Measurements from ENCODE around the gene COQ6. TPM values are rescaled to one million over a fixed set of nuclear protein-coding genes. Genes with fewer than 3 reads are reported as not detected.
"Not testable (repeated sequence)": the region's sequence is repeated elsewhere in the genome, so short reads cannot be mapped to it uniquely, and the experiment has no call there.

The COQ6 gene
- 10 to 100 TPM; 11.2 to 16.6 (median 16.1) TPM for polyA plus RNA-seq

GRCh38 chr14:73949752-73950734 is at the start of gene COQ6, which contains the start of gene FAM161B:
Gene COQ6 (plus strand): TSS chr14:73950302. CDS start chr14:73950333, 31 bp downstream.
Gene FAM161B (minus strand): TSS chr14:73950094. CDS start chr14:73950026, 68 bp downstream.
- Mint-ChIP-seq H3K36me3 (peaks cover 4 to 10% (median 4%) of the 10 kb centered on the region in 3 donors), H3K27me3 (ENCODE audit: low read depth in 3 of 3) (peaks cover 0 to 13% (median 5%) of the 10 kb centered on the region in 3 donors), H3K4me1 (peaks cover 24 to 40% of the 10 kb centered on the region in 2 donors), H3K4me3 (peak within 1 kb of the TSS; percentile 93 to 97 (median 95)), H3K9me3 (no peaks in the 10 kb centered on the region), H3K27ac (peak within 1 kb of the TSS; percentile 92 to 97 (median 95))
- DNase-seq, result peak; percentile 94 to 95 (median 94)

- no peak for DNase-seq
- H3K27me3 Mint-ChIP-seq (ENCODE audit: low read depth in 3 of 3), result no peaks in the 10 kb centered on the region
- H3K4me3 Mint-ChIP-seq, result no peak overlapping the region
- H3K4me1 Mint-ChIP-seq, result no peaks in the 10 kb centered on the region
- no peak overlapping the region for H3K27ac Mint-ChIP-seq
- peaks cover 10 to 29% (median 13%) of the 10 kb centered on the region in 3 donors for H3K36me3 Mint-ChIP-seq
- H3K9me3 Mint-ChIP-seq, result no peaks in the 10 kb centered on the region
Observed at GRCh38 chr14:73903028-73903427, 47.1 kb upstream of the COQ6 start.

GRCh38 chr14:73909681-73910080 is 40.4 kb upstream of the COQ6 start:
- peaks cover 63 to 74% (median 63%) of the 10 kb centered on the region in 3 donors for H3K36me3 Mint-ChIP-seq
- H3K4me1 Mint-ChIP-seq, result peaks cover 2 to 7% of the 10 kb centered on the region in 2 donors
- peak overlapping the region in 3 of 6 donors; percentile 0 to 64 (median 64) for H3K27ac Mint-ChIP-seq
- peaks cover 1 to 2% (median 1%) of the 10 kb centered on the region in 3 donors for H3K27me3 Mint-ChIP-seq (ENCODE audit: low read depth in 3 of 3)
- no peak overlapping the region for H3K4me3 Mint-ChIP-seq
- H3K9me3 Mint-ChIP-seq, result no peaks in the 10 kb centered on the region
- no peak for DNase-seq

GRCh38 chr14:73913256-73913655 is 36.8 kb upstream of the COQ6 start:
- Mint-ChIP-seq H3K4me3 (no peak overlapping the region), H3K27ac (no peak overlapping the region), H3K27me3 (ENCODE audit: low read depth in 3 of 3) (peaks cover 1 to 2% (median 1%) of the 10 kb centered on the region in 3 donors), H3K9me3 (no peaks in the 10 kb centered on the region), H3K4me1 (peaks cover 5 to 16% of the 10 kb centered on the region in 2 donors), H3K36me3 (peaks cover 49 to 56% (median 55%) of the 10 kb centered on the region in 3 donors)
- no peak for DNase-seq

- peaks cover 32 to 46% (median 40%) of the 10 kb centered on the region in 3 donors for H3K36me3 Mint-ChIP-seq
- peaks cover 0 to 2% (median 1%) of the 10 kb centered on the region in 3 donors for H3K27me3 Mint-ChIP-seq (ENCODE audit: low read depth in 3 of 3)
- DNase-seq, result no peak
- peaks cover 3 to 10% of the 10 kb centered on the region in 2 donors for H3K4me1 Mint-ChIP-seq
- H3K4me3 Mint-ChIP-seq, result no peak overlapping the region
- H3K27ac Mint-ChIP-seq, result peak overlapping the region in 4 of 6 donors; percentile 8 to 67 (median 22)
- H3K9me3 Mint-ChIP-seq, result no peaks in the 10 kb centered on the region
Observed at GRCh38 chr14:73916324-73916723, 33.8 kb upstream of the COQ6 start.

GRCh38 chr14:73919457-73919856 is 30.6 kb upstream of the COQ6 start:
- H3K4me1 Mint-ChIP-seq; H3K9me3 Mint-ChIP-seq; H3K4me3 Mint-ChIP-seq; DNase-seq; H3K27ac Mint-ChIP-seq; H3K27me3 Mint-ChIP-seq (ENCODE audit: low read depth in 3 of 3): not testable (repeated sequence)
- H3K36me3 Mint-ChIP-seq, result peaks cover 17 to 44% (median 19%) of the 10 kb centered on the region in 3 donors

- Mint-ChIP-seq H3K27ac (no peak overlapping the region), H3K36me3 (peaks cover 28 to 69% (median 41%) of the 10 kb centered on the region in 3 donors), H3K27me3 (ENCODE audit: low read depth in 3 of 3) (peaks cover 0 to 1% (median 0%) of the 10 kb centered on the region in 3 donors), H3K4me3 (no peak overlapping the region), H3K4me1 (peaks cover 0 to 15% of the 10 kb centered on the region in 2 donors), H3K9me3 (no peaks in the 10 kb centered on the region)
- no peak for DNase-seq
Observed at GRCh38 chr14:73924337-73924736, 25.8 kb upstream of the COQ6 start.

GRCh38 chr14:73935666-73936065 is 14.4 kb upstream of the COQ6 start:
- Mint-ChIP-seq H3K27ac (peak overlapping the region in 3 of 6 donors; percentile 9 to 65 (median 53)), H3K4me1 (no peaks in the 10 kb centered on the region), H3K9me3 (no peaks in the 10 kb centered on the region), H3K4me3 (no peak overlapping the region), H3K36me3 (peaks cover 4 to 26% (median 16%) of the 10 kb centered on the region in 3 donors), H3K27me3 (ENCODE audit: low read depth in 3 of 3) (peaks cover 0 to 2% (median 0%) of the 10 kb centered on the region in 3 donors)
- no peak for DNase-seq

- H3K36me3 Mint-ChIP-seq, result peaks cover 4 to 18% (median 15%) of the 10 kb centered on the region in 3 donors
- H3K27me3 Mint-ChIP-seq (ENCODE audit: low read depth in 3 of 3), result peaks cover 0 to 2% (median 0%) of the 10 kb centered on the region in 3 donors
- H3K4me1 Mint-ChIP-seq, result no peaks in the 10 kb centered on the region
- no peaks in the 10 kb centered on the region for H3K9me3 Mint-ChIP-seq
- H3K4me3 Mint-ChIP-seq, result no peak overlapping the region
- DNase-seq, result no peak
- H3K27ac Mint-ChIP-seq, result peak overlapping the region in 2 of 6 donors; percentile 9 to 40
Observed at GRCh38 chr14:73936548-73936947, 13.6 kb upstream of the COQ6 start.

- no peaks in the 10 kb centered on the region for H3K9me3 Mint-ChIP-seq
- H3K4me3 Mint-ChIP-seq, result no peak overlapping the region
- H3K36me3 Mint-ChIP-seq, result peaks cover 4 to 14% (median 10%) of the 10 kb centered on the region in 3 donors
- no peaks in the 10 kb centered on the region for H3K4me1 Mint-ChIP-seq
- peaks cover 0 to 2% (median 0%) of the 10 kb centered on the region in 3 donors for H3K27me3 Mint-ChIP-seq (ENCODE audit: low read depth in 3 of 3)
- DNase-seq, result no peak
- H3K27ac Mint-ChIP-seq, result peak overlapping the region in 1 of 6 donors; percentile 18
Observed at GRCh38 chr14:73937012-73937411, 13.1 kb upstream of the COQ6 start.

- Mint-ChIP-seq H3K27me3 (ENCODE audit: low read depth in 3 of 3) (no peaks in the 10 kb centered on the region), H3K9me3 (no peaks in the 10 kb centered on the region), H3K4me1 (no peaks in the 10 kb centered on the region), H3K27ac (no peak overlapping the region), H3K36me3 (peaks cover 3 to 11% (median 9%) of the 10 kb centered on the region in 3 donors), H3K4me3 (no peak overlapping the region)
- no peak for DNase-seq
Observed at GRCh38 chr14:73942180-73942579, 7.9 kb upstream of the COQ6 start.

GRCh38 chr14:73943083-73943482 is 7.0 kb upstream of the COQ6 start:
- Mint-ChIP-seq H3K4me3 (no peak overlapping the region), H3K27me3 (ENCODE audit: low read depth in 3 of 3) (no peaks in the 10 kb centered on the region), H3K4me1 (peaks cover 0 to 6% of the 10 kb centered on the region in 2 donors), H3K36me3 (peaks cover 3 to 11% (median 9%) of the 10 kb centered on the region in 3 donors), H3K9me3 (no peaks in the 10 kb centered on the region), H3K27ac (no peak overlapping the region)
- DNase-seq, result no peak

- Mint-ChIP-seq H3K27ac (no peak overlapping the region), H3K4me3 (no peak overlapping the region), H3K9me3 (no peaks in the 10 kb centered on the region), H3K4me1 (peaks cover 2 to 11% of the 10 kb centered on the region in 2 donors), H3K36me3 (peaks cover 3 to 11% (median 9%) of the 10 kb centered on the region in 3 donors), H3K27me3 (ENCODE audit: low read depth in 3 of 3) (peaks cover 0 to 2% (median 0%) of the 10 kb centered on the region in 3 donors)
- no peak for DNase-seq
Observed at GRCh38 chr14:73944432-73945158, 5.5 kb upstream of the COQ6 start.

Measured in immature natural killer cell (primary cell).